ENCODE data around the gene PPP4R1.

PPP4R1 gene

GRCh38 chr18:9570255-9570654 is 44.1 kb downstream of the PPP4R1 start:
- no peak for TF ChIP-seq CTCF (conservative IDR thresholded peaks at IDR 0.05)
- H3K27ac ChIP-seq = no peak overlapping the region; the same call in 1 of the 2 replicates

- H3K27ac ChIP-seq = no peak overlapping the region; the same call in 1 of the 2 replicates
- TF ChIP-seq CTCF (conservative IDR thresholded peaks at IDR 0.05) = no peak
Observed at GRCh38 chr18:9569178-9569577, 45.2 kb downstream of the PPP4R1 start.

- H3K27ac ChIP-seq = no peak overlapping the region
- no peak for TF ChIP-seq CTCF (conservative IDR thresholded peaks at IDR 0.05)
Observed at GRCh38 chr18:9568186-9568585, 46.2 kb downstream of the PPP4R1 start.

GRCh38 chr18:9565407-9565806 is 49.0 kb downstream of the PPP4R1 start:
- TF ChIP-seq CTCF (conservative IDR thresholded peaks at IDR 0.05) = no peak
- no peak overlapping the region for H3K27ac ChIP-seq

GRCh38 chr18:9563331-9563730 is 51.0 kb downstream of the PPP4R1 start:
- no peak for TF ChIP-seq CTCF (conservative IDR thresholded peaks at IDR 0.05)
- no peak overlapping the region for H3K27ac ChIP-seq

- H3K27ac ChIP-seq = no peak overlapping the region
- TF ChIP-seq CTCF (conservative IDR thresholded peaks at IDR 0.05) = no peak
Observed at GRCh38 chr18:9562584-9562983, 51.8 kb downstream of the PPP4R1 start.

GRCh38 chr18:9561759-9562158 is 52.6 kb downstream of the PPP4R1 start:
- TF ChIP-seq CTCF (conservative IDR thresholded peaks at IDR 0.05) = no peak

GRCh38 chr18:9559253-9559652 is 55.1 kb downstream of the PPP4R1 start:
- no peak overlapping the region for H3K27ac ChIP-seq
- TF ChIP-seq CTCF (conservative IDR thresholded peaks at IDR 0.05) = no peak

More at GRCh38 chr18:9561759-9562158, 52.6 kb downstream of the PPP4R1 start:
- no peak overlapping the region for H3K27ac ChIP-seq

All from VCaP (cell line).